ENCODE results near the gene GPR12.

Gene GPR12

GRCh38 chr13:26727122-26727521 is 33.5 kb downstream of the GPR12 start:
- no peak overlapping the region for H3K4me3 ChIP-seq (ENCODE audit: low read depth, low read length)
- no peaks in the 10 kb centered on the region for H3K4me1 ChIP-seq (ENCODE audit: control insufficient read depth, insufficient read depth, low read length)
- H3K9me3 ChIP-seq (ENCODE audit: control insufficient read depth, insufficient read depth, low read depth, low read length) = no peaks in the 10 kb centered on the region
- no peaks in the 10 kb centered on the region for H3K36me3 ChIP-seq (ENCODE audit: control insufficient read depth in 2 of 2, insufficient read depth in 1 of 2, low read length in 2 of 2)
- POLR2A ChIA-PET = no interaction called here
- H3K27ac ChIP-seq (ENCODE audit: extremely low read depth, low read depth, low read length) = no peak overlapping the region
- TF ChIP-seq ZBTB17 (tag by site-specific recombination; IDR thresholded peaks at IDR 0.05) (no peak), WT1 (tag by site-specific recombination; IDR thresholded peaks at IDR 0.05) (no peak), ZNF645 (tag by site-specific recombination; IDR thresholded peaks at IDR 0.05) (no peak), ZNF324 (tag by site-specific recombination; IDR thresholded peaks at IDR 0.05) (no peak), ZNF600 (tag by site-specific recombination; IDR thresholded peaks at IDR 0.05) (no peak), ZNF146 (tag by site-specific recombination; IDR thresholded peaks at IDR 0.05) (no peak), ZNF513 (tag by site-specific recombination; IDR thresholded peaks at IDR 0.05) (no peak), ZNF785 (tag by site-specific recombination; IDR thresholded peaks at IDR 0.05) (no peak), ZBTB6 (tag by site-specific recombination; IDR thresholded peaks at IDR 0.05) (no peak), ZSCAN18 (tag by site-specific recombination; IDR thresholded peaks at IDR 0.05) (no peak), ZNF544 (tag by site-specific recombination; IDR thresholded peaks at IDR 0.05) (no peak), ZNF677 (tag by site-specific recombination; IDR thresholded peaks at IDR 0.05) (no peak), ZNF37A (tag by site-specific recombination; IDR thresholded peaks at IDR 0.05) (no peak)
- CTCF ChIA-PET = no interaction called here

GRCh38 chr13:26726684-26727083 is 33.9 kb downstream of the GPR12 start:
- POLR2A ChIA-PET = no interaction called here
- Histone ChIP-seq H3K9me3 (ENCODE audit: control insufficient read depth, insufficient read depth, low read depth, low read length) (no peaks in the 10 kb centered on the region), H3K4me3 (ENCODE audit: low read depth, low read length) (no peak overlapping the region), H3K36me3 (ENCODE audit: control insufficient read depth in 2 of 2, insufficient read depth in 1 of 2, low read length in 2 of 2) (no peaks in the 10 kb centered on the region), H3K27ac (ENCODE audit: extremely low read depth, low read depth, low read length) (no peak overlapping the region), H3K4me1 (ENCODE audit: control insufficient read depth, insufficient read depth, low read length) (no peaks in the 10 kb centered on the region)
- CTCF ChIA-PET = no interaction called here
- TF ChIP-seq ZNF223 (tag by site-specific recombination; IDR thresholded peaks at IDR 0.05) (no peak), ZNF26 (tag by site-specific recombination; IDR thresholded peaks at IDR 0.05) (no peak), ZNF510 (tag by site-specific recombination; IDR thresholded peaks at IDR 0.05; ENCODE audit: insufficient replicate concordance) (no peak), ZNF660 (tag by site-specific recombination; IDR thresholded peaks at IDR 0.05) (no peak), ZNF239 (tag by site-specific recombination; IDR thresholded peaks at IDR 0.05) (no peak), ZNF76 (tag by site-specific recombination; IDR thresholded peaks at IDR 0.05; ENCODE audit: borderline replicate concordance, low read depth) (no peak), ZFHX2 (tag by site-specific recombination; conservative IDR thresholded peaks at IDR 0.05) (no peak), ZSCAN5A (tag by site-specific recombination; IDR thresholded peaks at IDR 0.05) (no peak), ZNF157 (tag by site-specific recombination; IDR thresholded peaks at IDR 0.05) (no peak), SP7 (tag by site-specific recombination; IDR thresholded peaks at IDR 0.05) (no peak), ZNF677 (tag by site-specific recombination; IDR thresholded peaks at IDR 0.05) (no peak), ZNF791 (tag by site-specific recombination; IDR thresholded peaks at IDR 0.05) (no peak), ZNF138 (tag by site-specific recombination; IDR thresholded peaks at IDR 0.05; ENCODE audit: borderline replicate concordance) (no peak), ZNF169 (tag by site-specific recombination; IDR thresholded peaks at IDR 0.05) (no peak), ZSCAN4 (tag by site-specific recombination; IDR thresholded peaks at IDR 0.05) (no peak), ZNF311 (tag by site-specific recombination; IDR thresholded peaks at IDR 0.05; ENCODE audit: borderline replicate concordance) (no peak), ZNF324 (tag by site-specific recombination; IDR thresholded peaks at IDR 0.05) (no peak)

All from HEK293 (cell line).